ENCODE results near the gene LRFN3. TPM values are rescaled to one million over a fixed set of nuclear protein-coding genes. Genes with fewer than 3 reads are reported as not detected.
A peak's percentile ranks its signal among the peaks of the same experiment; 100 is the strongest.

LRFN3 gene
- total RNA-seq, 1 donor from 2014 or later: 15.3 TPM

DNA sequence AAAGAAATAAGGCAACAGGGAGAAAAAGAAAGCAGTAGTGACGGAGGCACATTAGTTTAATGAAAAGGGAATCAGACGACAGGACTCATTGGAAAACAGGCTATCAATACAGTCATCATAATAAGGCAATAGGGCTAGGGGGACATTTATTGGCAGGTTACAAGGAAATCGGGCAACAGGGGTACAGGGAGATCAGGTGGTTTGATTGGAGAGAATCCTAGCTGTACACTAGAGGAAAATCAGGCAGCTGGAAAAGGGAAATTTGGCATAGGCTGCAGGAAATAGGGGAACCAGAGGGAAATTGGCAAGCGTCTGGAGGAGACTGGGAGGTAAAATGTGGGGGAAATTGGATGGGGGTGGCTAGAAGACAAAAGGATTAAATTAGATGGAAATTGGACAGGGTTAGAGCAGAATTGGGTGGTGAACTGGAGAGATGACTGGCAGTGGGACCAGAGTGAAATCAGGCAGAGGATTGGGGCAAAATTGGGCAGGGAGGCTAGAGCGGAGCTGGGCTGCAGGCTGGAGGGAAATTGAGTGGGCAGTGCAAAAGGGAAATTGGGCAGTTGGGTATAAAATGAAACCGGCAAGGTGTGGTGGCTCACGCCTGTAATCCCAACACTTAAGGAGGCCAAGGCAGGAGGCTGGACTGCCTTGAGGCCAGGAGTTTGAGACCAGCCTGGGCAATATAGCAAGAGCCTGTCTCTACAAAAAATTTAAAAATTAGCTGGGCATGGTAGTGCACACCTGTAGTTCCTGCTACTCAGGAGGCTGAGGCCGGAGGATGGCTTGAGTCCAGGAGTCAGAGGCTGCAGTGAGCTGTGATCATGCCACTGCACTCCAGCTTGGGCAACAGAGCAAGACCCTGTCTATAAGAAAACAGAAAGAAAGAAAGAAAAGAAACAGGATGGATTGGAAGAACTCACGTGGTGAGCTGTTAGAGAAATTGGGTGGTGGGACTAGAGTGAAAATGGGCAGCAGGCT lies 7.4 kb downstream of the LRFN3 start:
- H3K36me3 Mint-ChIP-seq (ENCODE audit: low read depth, unreplicated experiment): peaks cover 18% of the 10 kb centered on the region
- Histone ChIP-seq H2AFZ (ENCODE audit: low read depth, low read length) (no peak overlapping the region), H4K20me1 (ENCODE audit: insufficient read depth, low read length) (peaks cover 32% of the 10 kb centered on the region), H3K9ac (ENCODE audit: low read length) (no peak overlapping the region), H3K27ac (ENCODE audit: low read depth, low read length) (no peak overlapping the region), H3K79me2 (ENCODE audit: insufficient read depth, low read length) (no peaks in the 10 kb centered on the region), H3K36me3 (ENCODE audit: insufficient read depth, low read length) (no peaks in the 10 kb centered on the region), H3K9me3 (ENCODE audit: insufficient read depth, low read depth, low read length) (no peaks in the 10 kb centered on the region), H3K4me3 (ENCODE audit: insufficient read depth, low read depth, low read length) (no peak overlapping the region), H3K4me2 (ENCODE audit: low read length) (no peak overlapping the region), H3K27me3 (ENCODE audit: insufficient read depth, low read length) (no peaks in the 10 kb centered on the region), H3K4me1 (ENCODE audit: insufficient read depth, low read length) (no peaks in the 10 kb centered on the region)
- H3K9me3 Mint-ChIP-seq (ENCODE audit: unreplicated experiment): no peaks in the 10 kb centered on the region
- H3K4me3 Mint-ChIP-seq (ENCODE audit: unreplicated experiment): peak overlapping the region; percentile 40
- TF ChIP-seq, protein P1, sequence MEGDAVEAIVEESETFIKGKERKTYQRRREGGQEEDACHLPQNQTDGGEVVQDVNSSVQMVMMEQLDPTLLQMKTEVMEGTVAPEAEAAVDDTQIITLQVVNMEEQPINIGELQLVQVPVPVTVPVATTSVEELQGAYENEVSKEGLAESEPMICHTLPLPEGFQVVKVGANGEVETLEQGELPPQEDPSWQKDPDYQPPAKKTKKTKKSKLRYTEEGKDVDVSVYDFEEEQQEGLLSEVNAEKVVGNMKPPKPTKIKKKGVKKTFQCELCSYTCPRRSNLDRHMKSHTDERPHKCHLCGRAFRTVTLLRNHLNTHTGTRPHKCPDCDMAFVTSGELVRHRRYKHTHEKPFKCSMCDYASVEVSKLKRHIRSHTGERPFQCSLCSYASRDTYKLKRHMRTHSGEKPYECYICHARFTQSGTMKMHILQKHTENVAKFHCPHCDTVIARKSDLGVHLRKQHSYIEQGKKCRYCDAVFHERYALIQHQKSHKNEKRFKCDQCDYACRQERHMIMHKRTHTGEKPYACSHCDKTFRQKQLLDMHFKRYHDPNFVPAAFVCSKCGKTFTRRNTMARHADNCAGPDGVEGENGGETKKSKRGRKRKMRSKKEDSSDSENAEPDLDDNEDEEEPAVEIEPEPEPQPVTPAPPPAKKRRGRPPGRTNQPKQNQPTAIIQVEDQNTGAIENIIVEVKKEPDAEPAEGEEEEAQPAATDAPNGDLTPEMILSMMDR (IDR thresholded peaks at IDR 0.05; ENCODE audit: insufficient read depth, low read depth, low read length): no peak
- TF ChIP-seq EZH2 (IDR thresholded peaks at IDR 0.05; ENCODE audit: insufficient read depth, low read length): no peak
- H3K4me1 Mint-ChIP-seq (ENCODE audit: low read depth, unreplicated experiment): peaks cover under 1% of the 10 kb centered on the region
- peaks cover 3% of the 10 kb centered on the region for H3K27me3 Mint-ChIP-seq (ENCODE audit: low read depth, unreplicated experiment)
- DNase-seq (ENCODE audit: low read depth) (no peak), FAIRE-seq (no peak)
- H3K27ac Mint-ChIP-seq (ENCODE audit: unreplicated experiment): no peak overlapping the region

GRCh38 chr19:35944556-35944955 lies 8.4 kb downstream of the LRFN3 start:
- H3K4me2 ChIP-seq (ENCODE audit: low read length): no peak overlapping the region
- H2AFZ ChIP-seq (ENCODE audit: low read depth, low read length): no peak overlapping the region
- FAIRE-seq (no peak), DNase-seq (ENCODE audit: low read depth) (no peak)
- TF ChIP-seq EZH2 (IDR thresholded peaks at IDR 0.05; ENCODE audit: insufficient read depth, low read length): no peak
- TF ChIP-seq, protein P1 (IDR thresholded peaks at IDR 0.05; ENCODE audit: insufficient read depth, low read depth, low read length): no peak
- H4K20me1 ChIP-seq (ENCODE audit: insufficient read depth, low read length): peaks cover 30% of the 10 kb centered on the region
- H3K27me3 Mint-ChIP-seq (ENCODE audit: low read depth, unreplicated experiment): peaks cover 7% of the 10 kb centered on the region
- no peak overlapping the region for H3K27ac Mint-ChIP-seq (ENCODE audit: unreplicated experiment)
- H3K4me3 Mint-ChIP-seq (ENCODE audit: unreplicated experiment): no peak overlapping the region
- no peaks in the 10 kb centered on the region for H3K9me3 ChIP-seq (ENCODE audit: insufficient read depth, low read depth, low read length)
- H3K4me1 ChIP-seq (ENCODE audit: insufficient read depth, low read length): no peaks in the 10 kb centered on the region
- no peak overlapping the region for H3K27ac ChIP-seq (ENCODE audit: low read depth, low read length)
- H3K79me2 ChIP-seq (ENCODE audit: insufficient read depth, low read length): no peaks in the 10 kb centered on the region
- H3K9ac ChIP-seq (ENCODE audit: low read length): no peak overlapping the region
- H3K9me3 Mint-ChIP-seq (ENCODE audit: unreplicated experiment): no peaks in the 10 kb centered on the region
- H3K4me1 Mint-ChIP-seq (ENCODE audit: low read depth, unreplicated experiment): peaks cover 3% of the 10 kb centered on the region
- no peaks in the 10 kb centered on the region for H3K27me3 ChIP-seq (ENCODE audit: insufficient read depth, low read length)
- H3K36me3 Mint-ChIP-seq (ENCODE audit: low read depth, unreplicated experiment): peaks cover 17% of the 10 kb centered on the region
- no peak overlapping the region for H3K4me3 ChIP-seq (ENCODE audit: insufficient read depth, low read depth, low read length)
- no peaks in the 10 kb centered on the region for H3K36me3 ChIP-seq (ENCODE audit: insufficient read depth, low read length)

Measured in astrocyte (in vitro differentiated cells and primary cell).